Measurements from ENCODE around the gene PTTG1IP.

DNA sequence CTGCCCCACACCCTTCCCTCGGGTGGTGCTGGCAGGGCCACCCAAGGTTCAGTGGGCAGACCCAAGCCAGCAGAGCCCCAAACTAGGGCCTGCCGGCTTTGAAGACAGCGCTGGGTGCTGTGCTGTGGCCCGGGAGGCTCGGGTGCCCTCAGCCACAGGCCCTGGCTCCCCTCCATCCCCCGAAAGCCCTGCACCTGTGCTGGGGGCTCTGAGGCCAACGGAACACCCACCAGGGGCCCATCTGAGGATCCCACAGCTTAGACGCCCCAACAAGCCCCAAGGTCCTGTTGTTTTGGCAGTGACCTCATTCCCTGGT is 38.6 kb upstream of the PTTG1IP start:
- TF ChIP-seq POLR2A (IDR thresholded peaks at IDR 0.05) (no peak), POLR2AphosphoS5 (IDR thresholded peaks at IDR 0.05) (no peak)
- TF ChIP-seq, protein P1, sequence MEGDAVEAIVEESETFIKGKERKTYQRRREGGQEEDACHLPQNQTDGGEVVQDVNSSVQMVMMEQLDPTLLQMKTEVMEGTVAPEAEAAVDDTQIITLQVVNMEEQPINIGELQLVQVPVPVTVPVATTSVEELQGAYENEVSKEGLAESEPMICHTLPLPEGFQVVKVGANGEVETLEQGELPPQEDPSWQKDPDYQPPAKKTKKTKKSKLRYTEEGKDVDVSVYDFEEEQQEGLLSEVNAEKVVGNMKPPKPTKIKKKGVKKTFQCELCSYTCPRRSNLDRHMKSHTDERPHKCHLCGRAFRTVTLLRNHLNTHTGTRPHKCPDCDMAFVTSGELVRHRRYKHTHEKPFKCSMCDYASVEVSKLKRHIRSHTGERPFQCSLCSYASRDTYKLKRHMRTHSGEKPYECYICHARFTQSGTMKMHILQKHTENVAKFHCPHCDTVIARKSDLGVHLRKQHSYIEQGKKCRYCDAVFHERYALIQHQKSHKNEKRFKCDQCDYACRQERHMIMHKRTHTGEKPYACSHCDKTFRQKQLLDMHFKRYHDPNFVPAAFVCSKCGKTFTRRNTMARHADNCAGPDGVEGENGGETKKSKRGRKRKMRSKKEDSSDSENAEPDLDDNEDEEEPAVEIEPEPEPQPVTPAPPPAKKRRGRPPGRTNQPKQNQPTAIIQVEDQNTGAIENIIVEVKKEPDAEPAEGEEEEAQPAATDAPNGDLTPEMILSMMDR (IDR thresholded peaks at IDR 0.05): no peak

Measured in sigmoid colon (tissue), 4 donors.